ENCODE data around the gene CCND1.

The CCND1 gene

GRCh38 chr11:69625476-69625875, 15.5 kb upstream of the CCND1 start:
- Histone ChIP-seq H2BK12ac (ENCODE audit: low read length) (no peak overlapping the region), H3K9ac (ENCODE audit: low read depth, low read length, poor library complexity) (no peak overlapping the region), H3K18ac (ENCODE audit: low read length) (no peak overlapping the region), H3K4me2 (ENCODE audit: insufficient read depth, low read length, poor library complexity, severe bottlenecking) (no peak overlapping the region), H3K14ac (ENCODE audit: low read length) (no peak overlapping the region), H3K23ac (ENCODE audit: low read depth, low read length, poor library complexity) (no peak overlapping the region), H4K91ac (ENCODE audit: low read depth, low read length, poor library complexity) (no peak overlapping the region), H2BK15ac (ENCODE audit: low read length) (no peak overlapping the region), H2BK120ac (ENCODE audit: low read depth, low read length) (no peak overlapping the region), H3K79me1 (ENCODE audit: low read depth, low read length) (no peaks in the 10 kb centered on the region), H3K27me3 (ENCODE audit: control insufficient read depth in 3 of 3, insufficient read depth in 3 of 3, low read depth in 1 of 3, low read length in 3 of 3) (no peaks in the 10 kb centered on the region), H3K4me1 (ENCODE audit: control insufficient read depth in 2 of 2, insufficient read depth in 1 of 2, low read depth in 1 of 2, low read length in 2 of 2) (no peaks in the 10 kb centered on the region), H3K27ac (replicated peaks; ENCODE audit: low read length) (no peak overlapping the region), H4K8ac (ENCODE audit: low read depth, low read length) (no peak overlapping the region), H3K4ac (ENCODE audit: low read length) (no peak overlapping the region), H2BK5ac (ENCODE audit: low read length) (no peak overlapping the region), H2AK5ac (ENCODE audit: low read depth, low read length) (no peak overlapping the region), H3K36me3 (replicated peaks in 1 of 2; ENCODE audit: control insufficient read depth in 2 of 2, insufficient read depth in 2 of 2, low read length in 2 of 2) (no peaks in the 10 kb centered on the region), H3K4me3 (ENCODE audit: low read length in 2 of 2) (no peak overlapping the region), H2AFZ (ENCODE audit: low read length) (no peak overlapping the region), H3K9me3 (replicated peaks in 1 of 2; ENCODE audit: control insufficient read depth in 2 of 2, insufficient read depth in 1 of 2, low read depth in 1 of 2, low read length in 2 of 2) (peaks cover 0 to 9% of the 10 kb centered on the region in 2 donors)
- WGBS, 2 donors (ENCODE audit: extremely low coverage in 2 of 2, insufficient read length in 2 of 2, insufficient replicate concordance in 1 of 2), result 100% methylated on average over 1 of the region's 10 CpGs; no CpG with 5 or more reads in 1 of the 2 donors
- no peak for DNase-seq (ENCODE audit: low spot score)

- Histone ChIP-seq H3K79me1 (ENCODE audit: low read depth, low read length) (no peaks in the 10 kb centered on the region), H3K23ac (ENCODE audit: low read depth, low read length, poor library complexity) (peak overlapping the region; percentile 74), H2AFZ (ENCODE audit: low read length) (no peak overlapping the region), H3K14ac (ENCODE audit: low read length) (no peak overlapping the region), H3K18ac (ENCODE audit: low read length) (peak overlapping the region; percentile 72), H2BK5ac (ENCODE audit: low read length) (peak overlapping the region; percentile 57), H3K9me3 (replicated peaks in 1 of 2; ENCODE audit: control insufficient read depth in 2 of 2, insufficient read depth in 1 of 2, low read depth in 1 of 2, low read length in 2 of 2) (peaks cover 0 to 9% of the 10 kb centered on the region in 2 donors), H3K4me3 (ENCODE audit: low read length in 2 of 2) (no peak overlapping the region), H3K4me1 (ENCODE audit: control insufficient read depth in 2 of 2, insufficient read depth in 1 of 2, low read depth in 1 of 2, low read length in 2 of 2) (no peaks in the 10 kb centered on the region), H2AK5ac (ENCODE audit: low read depth, low read length) (peak overlapping the region; percentile 69), H3K4me2 (ENCODE audit: insufficient read depth, low read length, poor library complexity, severe bottlenecking) (no peak overlapping the region), H3K36me3 (replicated peaks in 1 of 2; ENCODE audit: control insufficient read depth in 2 of 2, insufficient read depth in 2 of 2, low read length in 2 of 2) (no peaks in the 10 kb centered on the region), H2BK12ac (ENCODE audit: low read length) (no peak overlapping the region), H3K9ac (ENCODE audit: low read depth, low read length, poor library complexity) (peak overlapping the region; percentile 25), H2BK120ac (ENCODE audit: low read depth, low read length) (peak overlapping the region; percentile 2), H2BK15ac (ENCODE audit: low read length) (peak overlapping the region; percentile 73), H3K4ac (ENCODE audit: low read length) (peak overlapping the region; percentile 26), H3K27ac (replicated peaks; ENCODE audit: low read length) (no peak overlapping the region), H4K91ac (ENCODE audit: low read depth, low read length, poor library complexity) (no peak overlapping the region), H4K8ac (ENCODE audit: low read depth, low read length) (no peak overlapping the region), H3K27me3 (ENCODE audit: control insufficient read depth in 3 of 3, insufficient read depth in 3 of 3, low read depth in 1 of 3, low read length in 3 of 3) (no peaks in the 10 kb centered on the region)
- DNase-seq (ENCODE audit: low spot score), result no peak
- no CpG with 5 or more reads among the region's 14 CpGs for WGBS, 2 donors (ENCODE audit: extremely low coverage in 2 of 2, insufficient read length in 2 of 2, insufficient replicate concordance in 1 of 2)
Measured at GRCh38 chr11:69627551-69627950, 13.4 kb upstream of the CCND1 start.

GRCh38 chr11:69630017-69630416, 10.9 kb upstream of the CCND1 start:
- no peak overlapping the region for H2BK120ac ChIP-seq (ENCODE audit: low read depth, low read length)
- no peak for DNase-seq (ENCODE audit: low spot score)
- no peak overlapping the region for H4K8ac ChIP-seq (ENCODE audit: low read depth, low read length)
- no peak overlapping the region for H4K91ac ChIP-seq (ENCODE audit: low read depth, low read length, poor library complexity)
- no peak overlapping the region for H3K14ac ChIP-seq (ENCODE audit: low read length)
- H2BK5ac ChIP-seq (ENCODE audit: low read length), result no peak overlapping the region
- H2BK15ac ChIP-seq (ENCODE audit: low read length), result no peak overlapping the region
- no peak overlapping the region for H3K4ac ChIP-seq (ENCODE audit: low read length)
- no peak overlapping the region for H3K27ac ChIP-seq (replicated peaks; ENCODE audit: low read length)
- no peaks in the 10 kb centered on the region for H3K79me1 ChIP-seq (ENCODE audit: low read depth, low read length)
- peaks cover 0 to 9% of the 10 kb centered on the region in 2 donors for H3K9me3 ChIP-seq (replicated peaks in 1 of 2; ENCODE audit: control insufficient read depth in 2 of 2, insufficient read depth in 1 of 2, low read depth in 1 of 2, low read length in 2 of 2)
- peaks cover 0 to 11% (median 0%) of the 10 kb centered on the region in 3 experiments for H3K27me3 ChIP-seq (ENCODE audit: control insufficient read depth in 3 of 3, insufficient read depth in 3 of 3, low read depth in 1 of 3, low read length in 3 of 3)
- H3K36me3 ChIP-seq (replicated peaks in 1 of 2; ENCODE audit: control insufficient read depth in 2 of 2, insufficient read depth in 2 of 2, low read length in 2 of 2), result no peaks in the 10 kb centered on the region
- H3K18ac ChIP-seq (ENCODE audit: low read length), result no peak overlapping the region
- peaks cover 4 to 5% of the 10 kb centered on the region in 2 donors for H3K4me1 ChIP-seq (ENCODE audit: control insufficient read depth in 2 of 2, insufficient read depth in 1 of 2, low read depth in 1 of 2, low read length in 2 of 2)
- H3K4me3 ChIP-seq (ENCODE audit: low read length in 2 of 2), result no peak overlapping the region
- H3K23ac ChIP-seq (ENCODE audit: low read depth, low read length, poor library complexity), result no peak overlapping the region
- no peak overlapping the region for H3K9ac ChIP-seq (ENCODE audit: low read depth, low read length, poor library complexity)
- H2BK12ac ChIP-seq (ENCODE audit: low read length), result no peak overlapping the region
- H3K4me2 ChIP-seq (ENCODE audit: insufficient read depth, low read length, poor library complexity, severe bottlenecking), result no peak overlapping the region
- H2AFZ ChIP-seq (ENCODE audit: low read length), result no peak overlapping the region
- H2AK5ac ChIP-seq (ENCODE audit: low read depth, low read length), result no peak overlapping the region
- no CpG with 5 or more reads among the region's 2 CpGs for WGBS, 2 donors (ENCODE audit: extremely low coverage in 2 of 2, insufficient read length in 2 of 2, insufficient replicate concordance in 1 of 2)

GRCh38 chr11:69630424-69630823, 10.5 kb upstream of the CCND1 start:
- no CpG with 5 or more reads among the region's 8 CpGs for WGBS, 2 donors (ENCODE audit: extremely low coverage in 2 of 2, insufficient read length in 2 of 2, insufficient replicate concordance in 1 of 2)
- Histone ChIP-seq H3K79me1 (ENCODE audit: low read depth, low read length) (no peaks in the 10 kb centered on the region), H3K27ac (replicated peaks; ENCODE audit: low read length) (no peak overlapping the region), H3K4me3 (ENCODE audit: low read length in 2 of 2) (no peak overlapping the region), H3K4ac (ENCODE audit: low read length) (no peak overlapping the region), H2BK12ac (ENCODE audit: low read length) (no peak overlapping the region), H3K9me3 (replicated peaks in 1 of 2; ENCODE audit: control insufficient read depth in 2 of 2, insufficient read depth in 1 of 2, low read depth in 1 of 2, low read length in 2 of 2) (peaks cover 0 to 9% of the 10 kb centered on the region in 2 donors), H3K23ac (ENCODE audit: low read depth, low read length, poor library complexity) (no peak overlapping the region), H2AK5ac (ENCODE audit: low read depth, low read length) (no peak overlapping the region), H4K91ac (ENCODE audit: low read depth, low read length, poor library complexity) (no peak overlapping the region), H3K4me1 (ENCODE audit: control insufficient read depth in 2 of 2, insufficient read depth in 1 of 2, low read depth in 1 of 2, low read length in 2 of 2) (peaks cover 4 to 8% of the 10 kb centered on the region in 2 donors), H2BK120ac (ENCODE audit: low read depth, low read length) (no peak overlapping the region), H2BK15ac (ENCODE audit: low read length) (no peak overlapping the region), H2BK5ac (ENCODE audit: low read length) (no peak overlapping the region), H3K4me2 (ENCODE audit: insufficient read depth, low read length, poor library complexity, severe bottlenecking) (no peak overlapping the region), H3K9ac (ENCODE audit: low read depth, low read length, poor library complexity) (no peak overlapping the region), H3K36me3 (replicated peaks in 1 of 2; ENCODE audit: control insufficient read depth in 2 of 2, insufficient read depth in 2 of 2, low read length in 2 of 2) (no peaks in the 10 kb centered on the region), H3K18ac (ENCODE audit: low read length) (no peak overlapping the region), H3K27me3 (ENCODE audit: control insufficient read depth in 3 of 3, insufficient read depth in 3 of 3, low read depth in 1 of 3, low read length in 3 of 3) (peaks cover 0 to 15% (median 0%) of the 10 kb centered on the region in 3 experiments), H4K8ac (ENCODE audit: low read depth, low read length) (no peak overlapping the region), H2AFZ (ENCODE audit: low read length) (no peak overlapping the region), H3K14ac (ENCODE audit: low read length) (no peak overlapping the region)
- no peak for DNase-seq (ENCODE audit: low spot score)

Measured in neuronal stem cell (in vitro differentiated cells).